ENCODE data around the gene TFCP2L1.

TFCP2L1 gene

GRCh38 chr2:121266543-121267106, 18.4 kb downstream of the TFCP2L1 start:
- DNase-seq (ENCODE audit: low read depth in 2 of 2) = no peak

- DNase-seq (ENCODE audit: low read depth in 2 of 2) = no peak
Measured at GRCh38 chr2:121263996-121264715, 20.8 kb downstream of the TFCP2L1 start.

DNA sequence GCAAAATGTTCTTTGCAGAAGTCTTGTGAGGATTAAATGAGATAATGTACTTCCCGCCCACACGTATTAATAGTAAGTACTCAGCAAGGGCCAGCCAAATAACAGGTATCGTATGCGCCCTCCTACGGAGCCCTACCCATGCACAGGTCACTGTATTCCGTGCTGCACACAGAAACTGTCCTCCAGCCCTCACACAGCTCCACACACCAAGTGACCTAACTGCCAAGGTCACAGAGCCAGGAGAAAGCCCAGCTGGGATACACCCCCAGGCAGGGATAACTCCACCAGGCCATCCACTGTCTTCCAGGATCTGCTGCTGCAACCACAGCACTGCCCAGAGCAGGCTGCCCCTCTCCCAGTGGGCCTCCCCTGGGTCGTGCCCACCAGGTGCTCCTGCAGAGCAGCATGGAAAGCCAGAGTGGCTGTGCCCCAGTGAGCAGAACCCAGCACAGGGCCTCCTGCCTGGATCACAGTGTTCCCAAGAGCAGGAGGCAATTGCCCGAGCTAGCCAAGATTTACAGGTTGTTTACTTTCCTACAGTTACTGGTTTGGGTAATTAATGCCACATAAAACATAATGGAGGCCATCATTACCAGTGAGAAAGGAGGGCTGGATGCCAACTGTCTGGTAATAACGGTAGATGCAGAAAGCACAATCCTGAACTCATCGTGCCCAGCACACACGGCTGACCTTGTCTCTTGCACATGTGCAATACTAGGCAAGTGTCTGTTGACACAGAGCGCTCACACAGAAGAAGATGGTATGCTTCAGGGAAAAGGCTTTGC, 24.4 kb downstream of the TFCP2L1 start:
- no peak for DNase-seq (ENCODE audit: low read depth in 2 of 2)

- no peak for DNase-seq (ENCODE audit: low read depth in 2 of 2)
Measured at GRCh38 chr2:121258051-121258450, 27.0 kb downstream of the TFCP2L1 start.

DNA sequence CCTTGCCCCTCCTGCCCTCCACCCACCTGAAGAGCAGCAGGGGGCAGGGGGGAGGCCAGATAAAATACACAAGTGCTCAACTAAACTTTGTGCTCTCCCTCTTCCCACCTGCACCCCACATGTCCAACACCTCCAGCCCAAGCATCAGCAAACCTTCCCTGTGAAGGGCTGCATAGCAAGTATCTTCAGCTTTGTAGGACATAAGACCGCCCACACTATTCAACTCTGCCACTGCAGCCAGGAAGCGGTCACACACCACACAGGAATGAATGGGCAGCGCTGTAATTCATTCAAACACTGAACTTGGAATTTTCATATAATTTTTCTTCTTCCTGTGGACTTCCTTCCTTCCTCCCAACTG, 27.5 kb downstream of the TFCP2L1 start:
- no peak for DNase-seq (ENCODE audit: low read depth in 2 of 2)

GRCh38 chr2:121256720-121257479, 28.1 kb downstream of the TFCP2L1 start:
- DNase-seq (ENCODE audit: low read depth in 2 of 2) = no peak

DNA sequence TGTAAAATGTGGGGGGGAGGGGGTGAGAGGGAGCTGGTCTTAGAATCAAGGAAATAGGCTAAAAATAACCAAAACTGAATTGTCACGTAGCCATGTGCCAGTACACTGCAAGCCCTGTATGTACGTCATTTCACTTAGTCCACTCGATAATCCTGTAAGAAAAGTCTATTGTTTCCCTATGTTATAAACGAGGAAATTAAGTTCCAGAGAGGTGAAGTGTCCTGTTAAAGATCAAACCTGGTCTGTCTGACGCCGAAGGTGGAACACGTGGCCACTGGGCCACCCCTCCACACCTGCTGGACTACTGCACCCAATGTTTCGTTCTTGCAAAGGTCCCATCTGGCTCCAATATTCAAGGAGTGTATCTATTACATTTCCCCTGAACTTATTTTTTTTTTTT, 29.6 kb downstream of the TFCP2L1 start:
- no peak for DNase-seq (ENCODE audit: low read depth in 2 of 2)

GRCh38 chr2:121254748-121255147, 30.3 kb downstream of the TFCP2L1 start:
- no peak for DNase-seq (ENCODE audit: low read depth in 2 of 2)

DNA sequence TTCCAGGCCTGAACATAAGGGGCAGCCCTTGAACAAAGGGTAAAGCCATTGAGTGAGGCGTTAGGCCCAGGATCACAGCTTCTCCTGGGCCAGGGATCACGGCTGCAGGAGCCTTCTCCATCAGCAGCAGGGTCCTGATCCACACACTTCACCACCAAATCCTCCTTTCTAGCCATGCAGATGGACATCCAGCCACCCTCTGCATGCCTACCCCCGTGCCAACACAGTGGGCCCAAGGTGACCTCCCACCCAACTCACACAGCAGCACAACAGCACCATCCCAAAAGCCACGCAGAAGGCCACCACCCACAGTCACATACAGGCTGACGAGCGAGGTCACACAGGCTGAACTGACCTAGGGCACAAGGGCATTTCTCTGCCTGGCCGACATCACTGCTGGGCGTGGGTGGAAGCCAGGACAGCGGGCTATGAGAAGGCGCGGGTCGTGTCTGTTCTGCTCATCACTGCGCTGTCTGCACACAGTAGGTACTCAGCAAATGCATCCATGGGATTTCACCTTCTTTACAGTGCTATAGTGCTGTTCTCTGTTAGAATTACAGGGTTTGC, 31.2 kb downstream of the TFCP2L1 start:
- no peak for DNase-seq (ENCODE audit: low read depth in 2 of 2)

DNA sequence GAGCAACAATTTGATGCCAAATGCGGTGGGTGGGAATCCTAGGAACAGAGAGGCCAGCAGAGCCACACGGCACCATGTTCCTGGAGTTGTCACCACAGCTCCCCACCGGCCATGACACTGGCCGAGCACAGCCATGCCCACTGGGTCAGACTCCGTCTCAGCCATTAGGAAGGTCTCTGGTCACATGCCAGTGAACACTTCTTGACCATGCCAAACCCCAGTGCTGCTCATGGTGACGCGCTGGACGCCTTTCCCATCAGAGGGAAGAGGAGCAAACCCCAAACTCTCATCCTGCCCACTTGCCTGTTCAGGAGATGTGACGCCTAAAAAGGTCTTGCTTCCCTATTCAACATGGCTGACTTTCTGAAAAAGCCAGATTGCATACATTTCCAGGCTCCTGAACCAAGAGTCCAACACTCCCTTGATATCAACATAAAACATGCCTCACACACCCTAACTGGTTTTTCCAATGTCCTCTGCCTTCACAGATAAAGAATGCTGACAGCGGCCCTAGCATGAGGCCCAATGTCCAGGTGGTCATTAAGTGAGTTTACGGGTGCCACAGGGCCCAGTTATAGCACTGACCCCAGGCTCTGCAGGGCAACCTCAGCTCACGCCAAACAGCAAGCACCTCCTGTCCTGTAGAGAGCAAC, 31.9 kb downstream of the TFCP2L1 start:
- no peak for DNase-seq (ENCODE audit: low read depth in 2 of 2)

- no peak for DNase-seq (ENCODE audit: low read depth in 2 of 2)
Measured at GRCh38 chr2:121251497-121251896, 33.5 kb downstream of the TFCP2L1 start.

DNA sequence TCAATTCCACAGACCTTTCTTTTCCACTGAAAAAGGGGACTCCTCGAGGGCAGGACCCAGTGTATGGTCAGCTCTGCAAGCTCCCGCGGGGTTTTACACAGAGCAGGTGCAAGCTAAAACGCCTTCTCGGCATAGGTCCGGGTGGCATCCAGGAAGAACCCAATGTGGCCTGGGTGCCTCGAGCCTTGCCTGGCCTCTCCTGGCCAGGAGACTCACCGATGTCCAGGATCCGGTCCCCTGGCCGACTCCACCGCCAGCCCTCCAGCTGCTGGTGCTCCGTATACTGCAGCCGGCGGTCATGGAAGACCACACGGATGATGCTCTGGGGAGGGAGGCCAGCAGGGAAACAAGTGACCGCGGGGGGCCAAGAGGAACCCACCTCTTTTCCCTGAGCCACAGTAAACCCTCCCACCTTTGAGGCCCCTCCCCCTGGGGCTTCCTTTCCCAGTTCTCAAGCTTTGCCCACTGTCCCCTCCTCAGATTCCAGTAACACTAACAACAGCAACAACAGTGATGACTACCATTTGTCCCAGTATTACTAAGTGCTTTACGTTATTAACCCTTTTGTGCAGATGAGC, 36.1 kb downstream of the TFCP2L1 start:
- no peak for DNase-seq (ENCODE audit: low read depth in 2 of 2)

GRCh38 chr2:121247971-121248370, 37.0 kb downstream of the TFCP2L1 start:
- DNase-seq (ENCODE audit: low read depth in 2 of 2) = no peak

DNA sequence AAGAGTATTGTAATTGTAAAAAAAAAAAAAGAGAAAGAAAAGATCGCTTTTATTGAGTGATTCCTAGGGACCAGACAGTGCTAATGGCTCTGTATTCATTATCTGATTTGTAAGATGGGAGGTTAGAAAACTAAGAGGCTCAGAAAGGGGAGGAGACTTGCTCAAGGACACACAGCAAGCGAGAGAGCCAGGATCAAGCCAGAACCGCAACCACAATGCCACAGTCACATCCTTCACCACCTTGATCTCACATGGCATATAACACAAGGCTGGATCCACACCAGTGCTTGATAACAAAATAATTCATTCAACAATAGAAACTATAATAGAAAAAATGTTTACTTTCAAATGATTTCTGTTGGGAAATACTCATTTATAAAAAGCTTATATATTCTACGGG, 37.5 kb downstream of the TFCP2L1 start:
- no peak for DNase-seq (ENCODE audit: low read depth in 2 of 2)

- no peak for DNase-seq (ENCODE audit: low read depth in 2 of 2)
Measured at GRCh38 chr2:121246704-121247255, 38.2 kb downstream of the TFCP2L1 start.

DNA sequence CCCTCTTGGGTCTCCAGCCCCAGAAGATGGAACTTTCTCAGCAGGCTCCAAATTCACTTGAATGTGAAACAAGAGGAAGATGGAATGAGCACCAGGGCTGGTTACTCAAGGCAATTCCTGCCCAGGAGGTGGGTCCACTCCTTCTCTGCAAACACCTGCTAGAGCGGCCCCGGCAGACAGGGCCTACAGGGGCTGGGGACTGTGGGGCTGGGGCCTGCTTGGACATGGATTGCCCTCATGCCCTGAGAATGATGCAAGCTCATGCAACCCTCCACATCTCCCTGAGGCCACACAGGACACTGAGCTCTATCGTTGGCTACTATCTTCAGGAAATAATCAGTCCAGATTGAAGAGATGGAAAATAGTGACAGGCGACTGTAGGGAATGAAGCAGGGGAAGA, 39.1 kb downstream of the TFCP2L1 start:
- DNase-seq (ENCODE audit: low read depth in 2 of 2) = no peak

DNA sequence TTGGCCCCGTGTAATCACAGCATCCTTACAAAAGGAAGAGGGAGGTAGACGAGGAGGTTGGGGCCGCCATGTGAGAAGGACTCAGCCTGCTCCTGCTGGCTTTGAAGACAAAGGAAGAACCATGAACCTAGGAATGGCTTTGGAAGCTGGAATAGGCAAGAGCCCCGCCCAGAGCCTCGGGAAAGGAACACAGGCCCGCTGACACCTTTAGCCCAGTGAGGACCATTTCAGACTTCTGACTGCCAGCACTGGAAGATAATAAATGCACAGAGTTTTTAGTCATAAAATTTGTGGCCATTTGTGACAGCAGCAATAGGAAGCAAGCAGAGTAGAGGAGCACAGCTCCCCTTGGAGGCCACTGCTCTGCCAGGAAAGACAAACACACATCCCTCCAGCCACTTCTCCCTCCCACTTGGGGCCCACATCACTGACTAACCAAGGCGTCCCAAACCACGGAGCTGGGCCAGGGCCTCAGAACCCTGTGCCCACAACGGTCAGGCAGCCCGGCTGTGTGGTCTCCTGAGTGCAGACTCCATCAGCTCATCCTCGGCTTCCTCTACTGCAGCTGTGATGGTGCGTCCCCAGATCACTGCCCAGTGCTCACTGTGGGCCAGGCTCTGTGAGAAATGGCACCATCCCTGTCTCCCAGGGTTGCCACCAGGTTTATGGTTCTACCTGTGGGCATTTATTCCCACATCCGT, 39.7 kb downstream of the TFCP2L1 start:
- no peak for DNase-seq (ENCODE audit: low read depth in 2 of 2)

GRCh38 chr2:121244616-121245015, 40.4 kb downstream of the TFCP2L1 start:
- DNase-seq (ENCODE audit: low read depth in 2 of 2) = no peak

DNA sequence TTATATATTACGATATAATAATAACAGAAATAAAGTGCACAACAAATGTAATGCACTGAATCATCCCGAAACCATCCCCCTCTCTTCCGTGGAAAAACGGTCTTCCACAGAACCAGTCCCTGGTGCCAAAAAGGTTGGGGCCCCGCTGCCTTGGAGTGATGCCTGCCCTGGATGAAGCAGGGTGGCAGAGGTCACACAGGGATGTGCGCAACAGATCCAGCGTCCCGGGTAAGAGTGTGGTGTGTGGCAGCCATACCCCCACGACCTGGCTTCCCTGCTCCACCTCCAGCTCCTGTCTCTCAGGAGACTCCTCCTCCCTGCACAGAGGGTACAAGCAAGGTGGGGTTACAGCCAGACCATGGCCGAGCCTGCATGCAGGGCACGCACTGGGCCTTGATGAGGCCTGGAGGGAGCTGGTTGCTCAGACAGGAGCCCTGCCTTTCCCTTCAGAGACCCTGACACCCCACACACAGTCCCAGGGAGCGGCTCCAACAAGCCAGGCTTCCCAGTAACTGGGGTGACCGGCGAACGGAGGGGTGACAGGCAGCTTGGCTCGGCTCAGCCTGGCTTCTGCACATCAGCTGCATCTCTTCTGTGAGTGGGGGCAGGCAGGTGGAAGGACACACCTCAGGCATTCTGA, 41.1 kb downstream of the TFCP2L1 start:
- DNase-seq (ENCODE audit: low read depth in 2 of 2) = no peak

- DNase-seq (ENCODE audit: low read depth in 2 of 2) = no peak
Measured at GRCh38 chr2:121242976-121243375, 42.0 kb downstream of the TFCP2L1 start.
